ENCODE results near the gene ZNF8. TPM values are rescaled to one million over a fixed set of nuclear protein-coding genes. Genes with fewer than 3 reads are reported as not detected.

Gene ZNF8
- total and polyA plus RNA-seq, 2 of the 4 experiments (the other 2 are of a cell fraction) = 2.1 to 3.9 TPM

- Histone ChIP-seq H4K91ac (ENCODE audit: insufficient read depth, low read depth, low read length) (no peak overlapping the region), H3K27me3 (ENCODE audit: control insufficient read depth, insufficient read depth, low read length) (no peaks in the 10 kb centered on the region), H3K36me3 (ENCODE audit: control insufficient read depth, insufficient read depth, low read length) (peaks cover 47% of the 10 kb centered on the region), H3K9me1 (ENCODE audit: insufficient read depth, low read length) (0 out of 2 replicates have a peak, but pooled peaks cover 5% of the 10 kb centered on the region), H4K8ac (ENCODE audit: low read depth in 2 of 2, low read length in 2 of 2) (no peak overlapping the region), H3K9me3 (ENCODE audit: control insufficient read depth, insufficient read depth, low read length) (no peaks in the 10 kb centered on the region), H2BK20ac (ENCODE audit: low read depth, low read length) (no peak overlapping the region), H3K56ac (ENCODE audit: extremely low read depth, insufficient read depth, low read length) (no peak overlapping the region), H3K23ac (ENCODE audit: low read depth, low read length) (no peak overlapping the region), H4K20me1 (ENCODE audit: insufficient read depth, low read length) (no peaks in the 10 kb centered on the region), H3K79me1 (ENCODE audit: low read depth in 1 of 2, low read length in 2 of 2) (peaks cover 22 to 32% of the 10 kb centered on the region in 2 experiments), H3K4me1 (ENCODE audit: control insufficient read depth, insufficient read depth, low read length) (no peaks in the 10 kb centered on the region), H2BK5ac (ENCODE audit: low read depth, low read length, poor library complexity, severe bottlenecking) (no peak overlapping the region), H3K18ac (ENCODE audit: low read depth, low read length) (no peak overlapping the region), H2BK15ac (ENCODE audit: low read depth, low read length) (no peak overlapping the region), H4K5ac (ENCODE audit: low read depth, low read length) (no peak overlapping the region), H2AFZ (replicated peaks; ENCODE audit: low read length, poor library complexity) (no peak overlapping the region), H2AK9ac (replicated peaks; ENCODE audit: low read depth, low read length, poor library complexity) (no peak overlapping the region), H3K9ac (ENCODE audit: low read depth, low read length) (no peak overlapping the region), H3K27ac (ENCODE audit: insufficient read depth, low read length) (no peak overlapping the region), H2BK120ac (ENCODE audit: low read depth, low read length) (no peak overlapping the region), H3K4me2 (ENCODE audit: low read depth, low read length) (no peak overlapping the region), H3K14ac (replicated peaks; ENCODE audit: low read depth, low read length) (no peak overlapping the region), H3K4me3 (ENCODE audit: insufficient read depth, low read depth, low read length) (no peak overlapping the region), H3K4ac (ENCODE audit: low read depth, low read length) (no peak overlapping the region), H2AK5ac (ENCODE audit: low read depth, low read length) (no peak overlapping the region)
- in situ Hi-C loops (cut with MboI; ENCODE audit: low sequenced_read_pairs) = no loop called here
- ATAC-seq (ENCODE audit: low read depth) (no peak), DNase-seq (no peak)
- CTCF ChIA-PET = no interaction called here
- POLR2A ChIA-PET (ENCODE audit: unreplicated experiment) = no interaction called here
- BruUV-seq (replicated peaks) = no TSS peak
- WGBS, 2 experiments (ENCODE audit: extremely low coverage in 2 of 2, insufficient read length in 1 of 2) = 85% methylated on average over 3 of the region's 7 CpGs; no CpG with 5 or more reads in 1 of the 2 experiments
- dilution Hi-C loops (cut with HindIII; ENCODE audit: low sequenced_read_pairs, unreplicated experiment) = no loop called here
- intact Hi-C loops (cut with micrococcal nuclease) = no loop called here
- no peak for TF ChIP-seq RCOR1 (IDR thresholded peaks at IDR 0.05; ENCODE audit: insufficient replicate concordance, low read length)
- TF ChIP-seq CHD1 (IDR thresholded peaks at IDR 0.05; ENCODE audit: low read depth, low read length) = no peak
- TF ChIP-seq RFX5 (IDR thresholded peaks at IDR 0.05; ENCODE audit: low read depth, low read length) = no peak
- no peak for TF ChIP-seq CTCF (conservative IDR thresholded peaks at IDR 0.05; ENCODE audit: low read depth, low read length)
- TF ChIP-seq RAD21 (IDR thresholded peaks at IDR 0.05; ENCODE audit: low read length) = no peak
- no peak for TF ChIP-seq USF2 (IDR thresholded peaks at IDR 0.05; ENCODE audit: low read depth, low read length)
- no peak for TF ChIP-seq MAZ (IDR thresholded peaks at IDR 0.05; ENCODE audit: borderline replicate concordance, low read depth, low read length)
- no peak for TF ChIP-seq BHLHE40 (IDR thresholded peaks at IDR 0.05; ENCODE audit: low read depth, low read length)
- TF ChIP-seq FOS (IDR thresholded peaks at IDR 0.05; ENCODE audit: low read depth, low read length) = no peak
- TF ChIP-seq POLR2A (IDR thresholded peaks at IDR 0.05; ENCODE audit: low read depth, low read length) = no peak
- TF ChIP-seq MXI1 (IDR thresholded peaks at IDR 0.05; ENCODE audit: borderline replicate concordance, low read depth, low read length) = no peak
- TF ChIP-seq CEBPB (IDR thresholded peaks at IDR 0.05; ENCODE audit: low read depth, low read length) = no peak
- no peak for TF ChIP-seq MAFK (IDR thresholded peaks at IDR 0.05; ENCODE audit: low read depth, low read length)
- no peak for TF ChIP-seq NFE2L2 (IDR thresholded peaks at IDR 0.05; ENCODE audit: low read depth, low read length)
These were observed 32.6 kb downstream of the ZNF8 start for GRCh38 chr19:58311345-58311865.
